ENCODE results near the gene DLG2. TPM values are rescaled to one million over a fixed set of nuclear protein-coding genes. Genes with fewer than 3 reads are reported as not detected.

The DLG2 gene
- total and polyA plus RNA-seq, 2 of the 8 experiments (the other 6 are each of a cell fraction or from before 2014, with no cell fraction given) = 1.7 to 14.3 TPM

- Histone ChIP-seq H2BK120ac (replicated peaks; ENCODE audit: low read depth, low read length) (no peak overlapping the region), H2BK12ac (ENCODE audit: low read depth, low read length) (no peak overlapping the region), H3K9ac (replicated peaks in 1 of 4; ENCODE audit: extremely low read depth in 1 of 4, low read depth in 3 of 4, low read length in 3 of 4) (no peak overlapping the region), H3K4me1 (replicated peaks in 1 of 4; ENCODE audit: control insufficient read depth in 3 of 4, insufficient read depth in 4 of 4, low read length in 3 of 4) (peaks cover 0 to 3% (median 0%) of the 10 kb centered on the region in 4 experiments; a peak in 1 of 7 replicates), H2AK5ac (ENCODE audit: low read depth, low read length) (no peak overlapping the region), H3K27me3 (replicated peaks in 1 of 4; ENCODE audit: control insufficient read depth in 3 of 4, extremely low read depth in 1 of 4, insufficient read depth in 3 of 4, low read length in 3 of 4) (no peaks in the 10 kb centered on the region), H2AFZ (ENCODE audit: low read length) (no peak overlapping the region), H2BK5ac (ENCODE audit: low read depth, low read length) (no peak overlapping the region), H3K79me1 (ENCODE audit: low read depth, low read length) (no peaks in the 10 kb centered on the region), H3K56ac (replicated peaks; ENCODE audit: insufficient read length, low read depth, low read length) (no peak overlapping the region), H2BK15ac (ENCODE audit: low read length) (no peak overlapping the region), H2BK20ac (ENCODE audit: low read length) (no peak overlapping the region), H3K4me3 (ENCODE audit: extremely low read depth in 1 of 4, insufficient read depth in 2 of 4, low read depth in 3 of 4, low read length in 4 of 4) (no peak overlapping the region), H4K5ac (ENCODE audit: insufficient read length, low read depth, low read length) (no peak overlapping the region), H3K27ac (ENCODE audit: low read depth, low read length) (no peak overlapping the region), H3K36me3 (ENCODE audit: control insufficient read depth in 2 of 4, insufficient read depth in 4 of 4, low read length in 3 of 4) (no peaks in the 10 kb centered on the region), H3K79me2 (ENCODE audit: control insufficient read depth in 1 of 2, insufficient read depth in 2 of 2, low read length in 2 of 2) (no peaks in the 10 kb centered on the region), H4K8ac (ENCODE audit: extremely low read depth, insufficient read depth, low read length) (no peak overlapping the region), H3K4ac (replicated peaks; ENCODE audit: insufficient read length, low read depth, low read length) (no peak overlapping the region), H3K23ac (ENCODE audit: insufficient read length) (no peak overlapping the region), H3K23me2 (ENCODE audit: low read depth, low read length) (no peaks in the 10 kb centered on the region), H3K9me3 (ENCODE audit: insufficient read depth in 2 of 2, low read depth in 1 of 2, low read length in 1 of 2) (no peaks in the 10 kb centered on the region), H3K4me2 (ENCODE audit: insufficient read depth in 1 of 2, low read depth in 2 of 2, low read length in 2 of 2) (no peak overlapping the region), H3K18ac (ENCODE audit: extremely low read depth, low read length) (no peak overlapping the region), H4K20me1 (replicated peaks in 1 of 2; ENCODE audit: control insufficient read depth in 1 of 2, insufficient read depth in 2 of 2, low read length in 2 of 2) (no peaks in the 10 kb centered on the region), H3K14ac (ENCODE audit: insufficient read length) (no peak overlapping the region), H4K91ac (replicated peaks; ENCODE audit: insufficient read length, low read length) (no peak overlapping the region)
- DNase-seq (ENCODE audit: low read depth in 1 of 2, low spot score in 2 of 2) = no peak
- no peak for FAIRE-seq
- CTCF ChIA-PET (ENCODE audit: partially characterized antibody) = interaction anchor here (1.0 to 9.5 kb wide), 11 partner anchors 14 to 553 kb away, joined by 3 to 84 read pairs (median 7); no protein-coding TSS in a partner anchor
- POLR2A ChIA-PET (ENCODE audit: partially characterized antibody) = no interaction called here
- TF ChIP-seq TAF1 (IDR thresholded peaks at IDR 0.05; ENCODE audit: low read depth, low read length) (no peak), SRF (IDR thresholded peaks at IDR 0.05; ENCODE audit: low read depth, low read length) (no peak), SAP30 (IDR thresholded peaks at IDR 0.05; ENCODE audit: insufficient read depth, insufficient replicate concordance, low read length) (no peak), SP2 (IDR thresholded peaks at IDR 0.05; ENCODE audit: low read length) (no peak), GTF2F1 (IDR thresholded peaks at IDR 0.05; ENCODE audit: borderline replicate concordance, low read depth, low read length) (no peak), RNF2 (IDR thresholded peaks at IDR 0.05; ENCODE audit: borderline replicate concordance, low read depth, low read length, missing control alignments, poor library complexity, severe bottlenecking) (no peak), RFX5 (IDR thresholded peaks at IDR 0.05; ENCODE audit: borderline replicate concordance, low read depth, low read length) (no peak), EZH2 (IDR thresholded peaks at IDR 0.05; ENCODE audit: low read depth, low read length, severe bottlenecking) (no peak), CTBP2 (IDR thresholded peaks at IDR 0.05; ENCODE audit: borderline replicate concordance, insufficient read depth, insufficient read length, low read length) (no peak), PHF8 (conservative IDR thresholded peaks at IDR 0.05; ENCODE audit: low read depth, low read length) (no peak), SIN3A (conservative IDR thresholded peaks at IDR 0.05 in 1 of 2, IDR thresholded peaks at IDR 0.05 in 1 of 2; ENCODE audit: low read depth in 1 of 2, low read length in 2 of 2) (no peak)
Observed at GRCh38 chr11:84389696-84390095, 1237.4 kb downstream of the DLG2 start.
